ENCODE data around the gene LEKR1.
"Not testable (repeated sequence)": the region's sequence is repeated elsewhere in the genome, so short reads cannot be mapped to it uniquely, and the experiment has no call there.

Gene LEKR1

DNA sequence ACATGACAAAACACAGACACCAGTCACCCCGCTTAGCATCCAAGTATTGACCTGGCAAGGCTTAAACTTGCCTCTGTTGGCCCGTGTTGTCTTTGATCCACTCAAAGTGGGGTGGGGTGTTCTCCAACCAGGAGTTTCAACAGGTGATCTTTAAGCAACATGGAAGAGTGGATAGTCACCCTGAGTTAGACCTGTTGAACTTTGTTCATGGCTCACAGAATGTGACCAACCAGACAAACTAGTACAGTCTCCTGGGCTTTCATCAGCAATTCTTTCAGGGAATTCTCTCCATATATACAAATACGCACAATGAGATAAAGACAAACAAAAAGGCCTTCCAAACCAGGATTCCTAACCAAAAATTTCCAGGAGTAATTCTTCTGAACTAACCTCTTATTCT lies 11.9 kb downstream of the LEKR1 start:
- DNase-seq: no peak

DNA sequence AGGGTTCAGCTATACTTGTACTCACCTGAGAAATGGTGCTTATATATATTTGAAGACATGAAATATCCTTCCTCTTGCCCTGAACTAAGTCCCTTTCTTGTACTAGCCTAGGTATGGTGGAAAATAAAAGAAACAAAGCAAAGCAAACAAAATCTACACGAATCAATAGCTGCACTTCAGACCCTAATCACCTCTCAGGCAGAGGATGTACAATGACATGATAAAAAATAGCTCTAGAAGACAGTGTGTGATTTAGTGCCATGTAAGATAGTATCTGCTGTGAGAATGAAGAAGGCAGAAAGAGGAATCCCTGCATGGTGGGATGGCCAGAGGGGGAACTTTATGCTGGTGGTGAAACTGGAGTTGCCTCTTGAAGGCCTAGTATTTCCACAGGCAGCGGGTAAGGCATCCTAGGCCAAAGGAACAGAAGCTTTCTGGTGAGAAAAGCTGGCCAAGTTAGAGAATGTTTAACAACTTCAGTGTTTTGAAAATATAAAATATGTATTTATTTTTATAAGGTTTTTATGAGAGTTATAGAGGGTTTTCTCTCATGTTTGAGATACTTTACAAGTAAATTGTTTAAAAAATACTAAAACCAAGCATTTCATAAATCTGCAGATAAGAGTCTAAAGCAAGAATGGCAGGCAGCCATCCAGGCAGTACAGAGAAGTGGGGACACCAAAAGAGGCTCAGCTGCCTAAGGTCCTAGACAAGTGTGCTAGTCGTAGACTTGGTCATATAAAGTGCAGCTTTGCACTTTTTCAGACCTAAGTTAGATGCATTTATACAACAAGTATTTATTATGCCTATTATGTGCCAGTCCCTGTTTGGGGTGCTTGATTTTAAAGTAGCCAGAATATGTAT lies 14.9 kb downstream of the LEKR1 start:
- DNase-seq: peak; percentile 77

DNA sequence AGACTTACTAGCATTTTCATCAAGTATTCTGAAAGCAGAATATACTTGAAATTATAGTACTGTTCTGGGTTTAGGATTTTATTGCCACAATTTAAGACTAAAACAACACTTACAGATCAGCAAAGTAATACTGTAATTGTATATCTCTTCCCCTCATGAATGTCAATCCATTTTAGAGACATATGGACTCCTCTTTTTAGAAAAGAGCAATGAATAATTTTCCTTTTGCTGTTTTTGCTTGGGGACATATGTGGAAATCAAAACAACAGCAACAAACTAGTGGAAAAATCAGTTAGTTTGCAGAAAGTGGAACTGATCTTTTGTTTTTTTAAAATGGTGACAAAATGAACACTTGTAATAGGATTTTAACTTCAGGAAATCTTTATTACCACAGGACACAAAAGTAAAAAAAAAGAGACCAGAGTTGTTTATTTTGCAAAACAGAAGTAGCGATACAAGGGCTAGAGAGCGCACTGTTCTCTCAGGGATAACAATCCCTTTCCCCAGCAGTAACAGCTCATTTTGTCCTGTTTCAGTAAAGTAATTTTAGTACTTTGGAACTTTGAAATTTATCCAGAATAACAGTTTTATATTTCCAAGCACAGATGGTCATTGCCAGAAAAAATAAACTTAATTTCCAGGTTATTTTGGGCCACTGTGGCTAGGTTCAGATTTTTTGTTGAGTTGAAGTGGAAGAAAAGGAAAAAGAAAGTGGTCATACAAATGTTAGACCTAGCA lies 17.1 kb downstream of the LEKR1 start:
- no peak for DNase-seq

DNA sequence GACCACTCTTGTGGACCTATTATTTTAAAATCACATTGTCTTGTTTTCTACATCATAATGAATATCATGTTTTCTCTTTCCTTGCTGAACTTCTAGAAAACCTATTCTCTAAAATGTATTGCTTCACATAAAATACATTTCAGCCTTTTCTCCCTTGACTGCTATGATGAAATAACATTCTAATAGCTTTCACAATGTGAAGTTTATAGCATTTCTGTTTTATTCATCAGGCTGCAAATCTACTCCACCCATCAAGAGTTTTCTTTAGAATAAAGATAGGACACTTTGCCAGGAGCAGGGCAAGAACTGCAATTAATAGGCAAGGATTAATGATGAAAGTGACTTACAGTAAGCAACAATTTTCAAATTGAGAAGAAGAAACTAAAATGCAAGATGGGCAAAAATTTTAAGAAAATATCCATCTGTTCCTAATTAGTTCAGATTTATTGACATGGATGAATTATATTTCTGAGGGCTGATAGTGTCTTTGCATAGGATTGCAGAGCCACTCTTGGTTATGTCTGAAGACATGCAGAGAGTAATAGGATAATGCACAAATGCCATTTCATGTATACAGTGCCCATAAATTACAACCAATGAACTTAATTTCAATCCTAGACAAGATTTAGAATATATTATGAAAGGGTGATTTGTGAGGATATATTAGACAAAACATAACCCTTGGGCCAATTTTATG lies 21.7 kb downstream of the LEKR1 start:
- DNase-seq: no peak

DNA sequence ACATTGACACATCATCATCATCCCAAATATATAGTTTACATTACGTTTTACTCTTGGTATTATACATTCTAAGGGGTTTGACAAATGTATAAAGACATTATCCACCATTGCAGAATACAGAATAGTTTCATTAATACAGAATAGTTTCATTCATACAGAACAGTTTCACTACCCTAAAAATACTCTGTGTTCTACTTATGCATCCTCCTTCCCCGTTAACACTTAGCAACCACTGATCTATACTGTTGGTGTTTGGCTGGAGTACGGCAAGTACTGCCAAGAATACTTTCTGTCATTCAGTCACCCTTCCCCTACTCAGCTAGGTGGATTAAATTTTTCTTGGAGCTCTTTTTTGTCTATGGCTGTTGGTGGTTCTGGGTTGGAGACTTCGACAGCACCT lies 33.4 kb downstream of the LEKR1 start:
- no peak for DNase-seq

DNA sequence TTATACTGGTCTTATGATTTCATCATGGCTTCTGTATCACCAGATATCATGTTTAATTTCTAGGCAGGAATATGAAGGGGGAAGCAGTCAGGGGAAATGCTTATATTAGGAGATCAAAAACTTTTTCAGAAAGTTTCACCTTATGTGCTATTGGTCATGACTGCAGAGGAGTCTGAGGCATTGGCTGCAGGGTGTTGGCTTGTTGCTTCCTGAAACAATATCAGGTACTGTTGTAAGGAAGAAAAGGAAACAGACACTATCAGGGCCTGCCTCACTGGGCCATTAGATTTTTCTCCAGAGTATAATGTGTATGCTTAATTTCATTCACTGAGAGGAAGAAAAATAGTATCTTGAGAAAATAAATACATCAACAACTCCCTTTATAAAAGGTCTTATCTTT lies 34.7 kb downstream of the LEKR1 start:
- DNase-seq: no peak

DNA sequence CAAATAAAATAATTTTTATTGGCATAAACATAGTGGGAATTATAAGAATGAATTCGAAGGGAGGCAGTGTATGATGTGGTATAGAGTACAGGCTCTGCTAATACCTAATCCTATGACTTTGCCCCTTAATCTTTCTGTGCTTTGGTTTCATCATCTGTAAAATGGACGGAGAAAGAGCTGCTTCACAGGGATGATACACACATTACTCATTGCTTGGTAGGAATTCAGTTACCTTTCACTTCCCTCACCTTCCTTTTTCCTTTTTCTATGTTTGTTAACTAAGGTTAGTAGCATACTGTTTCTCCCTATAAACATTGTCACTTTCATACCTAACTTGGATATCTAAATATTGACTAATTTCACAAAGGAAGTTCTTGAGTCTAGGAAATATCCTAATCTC lies 36.2 kb downstream of the LEKR1 start:
- no peak for DNase-seq

DNA sequence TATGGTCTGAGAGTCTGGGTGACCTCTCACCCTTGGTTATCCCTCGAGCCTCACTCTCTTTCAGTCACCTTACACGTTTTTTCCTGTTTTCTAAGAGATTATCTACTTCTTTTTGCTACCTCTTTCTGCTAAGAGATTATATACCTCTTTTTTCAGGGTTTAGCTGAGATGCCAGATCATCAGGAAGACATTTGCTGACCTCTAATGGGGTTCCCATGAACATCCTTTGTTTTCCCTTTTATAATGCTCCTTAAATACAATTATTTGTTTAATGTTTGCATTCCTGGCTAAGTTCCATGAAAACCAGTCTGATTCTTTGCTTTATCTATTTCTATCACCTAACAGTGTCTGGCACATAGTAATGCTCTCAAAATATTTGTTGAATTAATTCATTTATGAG lies 39.6 kb downstream of the LEKR1 start:
- peak; percentile 58 for DNase-seq

DNA sequence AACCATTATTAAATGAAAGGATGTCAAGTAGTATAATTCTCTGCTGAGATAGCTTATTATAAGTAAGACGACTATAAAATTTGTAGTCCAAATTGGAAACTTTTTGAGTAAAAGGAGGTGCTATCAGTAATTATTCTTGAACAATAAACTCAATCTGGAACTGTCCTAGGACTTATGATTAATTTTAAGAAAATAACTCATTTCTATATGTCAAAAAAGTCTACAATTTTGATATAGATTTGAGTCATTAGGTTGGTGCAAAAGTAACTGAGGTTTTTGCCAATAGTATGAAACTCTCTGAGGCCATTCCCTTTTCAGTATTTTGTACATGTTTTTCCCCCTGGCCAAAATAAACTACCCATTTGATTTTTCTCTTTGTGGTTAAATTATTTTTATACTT lies 41.0 kb downstream of the LEKR1 start:
- DNase-seq: no peak

DNA sequence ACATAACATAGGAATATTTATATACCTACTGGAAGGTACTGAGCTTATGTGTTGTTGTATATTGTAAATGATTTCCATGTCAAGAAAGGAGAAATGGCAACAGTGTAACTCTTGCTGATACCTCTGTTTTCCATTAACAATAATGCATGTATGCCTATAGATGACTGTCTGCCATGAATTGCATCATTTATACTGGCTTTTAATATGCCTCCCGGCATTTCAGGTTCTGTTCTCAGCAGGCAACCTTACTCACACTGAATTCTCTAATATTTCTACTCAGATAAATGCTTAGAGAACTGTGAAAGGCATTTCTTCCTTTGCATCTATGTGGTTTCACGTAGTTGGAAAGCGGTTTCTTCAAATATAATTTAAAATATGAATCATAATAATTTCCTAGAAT lies 41.8 kb downstream of the LEKR1 start:
- DNase-seq: no peak

DNA sequence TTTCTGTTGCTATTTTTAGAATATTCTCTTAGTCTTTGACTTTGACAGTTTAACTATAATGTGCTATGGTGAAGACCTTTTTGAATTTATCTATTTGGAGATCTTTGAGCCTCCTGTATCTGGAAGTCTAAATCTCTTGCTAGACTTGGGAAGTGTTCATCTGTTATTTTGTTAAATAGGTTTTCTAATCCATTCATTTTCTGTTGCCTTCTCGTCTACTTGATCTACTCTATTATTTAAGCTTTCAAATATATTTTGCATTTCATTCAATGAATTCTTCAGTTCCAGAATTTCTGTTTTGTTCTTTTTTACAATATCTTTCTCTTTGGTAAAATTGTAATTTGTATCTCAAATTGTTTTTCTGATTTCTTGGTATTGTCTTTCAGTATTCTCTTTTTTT lies 47.8 kb downstream of the LEKR1 start:
- DNase-seq: no peak

DNA sequence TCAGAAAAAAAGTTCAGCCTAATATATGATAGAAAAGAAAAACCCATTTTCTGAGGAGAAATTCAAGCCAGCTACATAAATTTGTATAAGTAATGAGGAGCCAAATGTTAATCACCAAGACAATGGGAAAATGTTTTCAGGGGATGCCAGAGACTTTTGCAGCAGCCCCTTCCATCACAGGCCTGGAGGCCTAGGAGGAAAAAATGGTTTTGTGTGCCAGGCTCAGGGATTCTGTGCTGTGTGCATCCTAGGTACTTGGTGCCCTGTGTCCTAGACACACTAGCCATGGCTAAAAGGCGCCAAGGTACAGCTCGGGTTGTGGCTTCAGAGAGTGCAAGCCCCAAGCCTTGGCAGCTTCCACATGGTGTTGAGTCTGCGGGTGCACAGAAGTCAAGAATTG lies 53.3 kb downstream of the LEKR1 start:
- not testable (repeated sequence) for DNase-seq

DNA sequence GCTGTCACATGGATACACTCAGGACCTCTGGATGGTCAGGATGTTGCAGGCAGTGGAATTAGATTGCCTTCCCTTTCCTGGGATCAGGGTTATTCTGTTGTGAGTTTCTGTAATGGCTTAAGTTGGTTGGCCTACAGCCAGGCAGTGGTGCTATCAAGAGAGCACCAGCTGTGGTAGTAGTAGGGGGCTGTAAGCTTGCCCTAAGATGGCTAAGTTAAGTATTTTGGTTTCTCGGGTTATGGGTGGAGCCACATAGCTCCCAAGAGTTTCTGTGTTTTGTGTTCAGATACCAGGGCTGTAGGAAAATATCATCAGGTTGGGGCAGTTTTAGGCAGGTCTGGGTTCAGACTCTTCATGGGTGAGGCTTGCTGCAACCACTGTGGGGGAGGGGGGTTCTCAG lies 59.6 kb downstream of the LEKR1 start:
- DNase-seq: no peak

DNA sequence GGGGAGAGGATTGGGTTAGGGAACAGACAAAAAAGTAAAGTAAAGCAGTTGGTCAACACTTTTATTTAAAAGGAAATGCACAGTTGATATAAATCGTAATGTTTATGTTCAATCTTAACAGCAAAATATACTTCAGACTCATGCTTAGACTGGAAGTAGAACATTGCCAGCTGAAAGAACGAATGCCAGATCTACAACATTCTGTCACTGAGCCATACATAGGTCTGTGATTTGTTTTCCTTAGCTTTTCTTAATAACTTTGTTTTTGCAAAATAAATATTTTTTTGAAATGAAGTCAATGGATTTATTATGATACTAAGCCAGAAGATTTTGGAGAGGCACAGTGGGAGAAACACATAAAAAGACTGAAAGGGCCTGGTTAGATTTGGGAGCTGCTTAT lies 62.0 kb downstream of the LEKR1 start:
- DNase-seq: no peak

DNA sequence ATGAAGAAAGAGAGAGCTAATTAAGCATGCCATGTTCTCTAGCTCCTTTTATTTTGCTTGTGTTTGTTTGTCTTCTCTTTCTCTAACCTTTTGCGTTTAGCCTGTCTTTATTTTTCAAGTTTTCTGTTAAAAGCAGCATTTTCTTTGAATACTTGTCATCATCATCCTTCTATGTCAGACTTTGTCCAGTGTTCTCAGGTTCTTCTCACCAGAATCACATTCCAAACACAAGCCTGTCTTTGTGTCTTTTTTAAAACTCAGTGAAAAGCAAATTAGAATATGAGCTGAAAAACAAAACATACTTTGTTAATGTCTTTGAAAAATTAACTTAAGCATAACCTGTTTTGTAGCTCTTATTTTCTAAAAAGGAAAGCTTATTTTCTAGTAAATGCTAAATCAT lies 62.4 kb downstream of the LEKR1 start:
- DNase-seq: no peak

DNA sequence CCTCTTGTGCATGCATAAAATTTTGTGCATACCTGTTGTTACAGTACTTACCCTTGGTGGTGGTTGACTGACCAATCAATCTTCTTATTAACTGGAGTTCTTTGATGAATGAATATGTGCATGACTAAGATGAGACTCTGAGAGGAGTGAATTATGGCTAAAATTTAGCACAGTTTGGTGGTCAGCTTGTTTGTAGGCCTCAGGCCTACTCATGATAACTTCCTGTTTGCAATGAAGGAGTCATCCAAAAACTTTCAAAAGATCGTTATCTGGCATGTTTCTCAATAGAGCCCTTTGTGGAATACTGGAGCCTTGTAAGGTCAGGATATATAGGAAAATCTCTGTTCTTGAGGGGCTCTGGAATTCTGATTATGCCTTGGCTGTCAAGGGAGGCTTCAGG lies 66.5 kb downstream of the LEKR1 start:
- DNase-seq: no peak

DNA sequence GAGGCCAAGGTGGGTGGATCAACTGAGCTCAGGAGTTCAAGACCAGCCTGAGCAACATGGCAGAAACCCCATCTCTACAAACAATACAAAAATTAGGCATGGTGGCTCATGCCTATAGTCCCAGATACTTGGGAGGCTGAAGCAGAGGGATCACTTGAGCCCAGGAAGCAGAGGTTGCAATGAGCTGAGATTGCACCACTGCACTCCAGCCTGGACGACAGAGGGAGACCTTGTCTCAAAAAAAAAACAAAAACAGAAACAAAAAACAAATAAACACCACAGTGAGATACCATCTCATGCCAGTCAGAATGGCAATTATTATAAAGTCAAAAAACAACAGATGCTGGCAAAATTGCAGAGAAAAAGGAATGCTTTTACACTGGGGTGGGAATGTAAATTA lies 69.2 kb downstream of the LEKR1 start:
- not testable (repeated sequence) for DNase-seq

DNA sequence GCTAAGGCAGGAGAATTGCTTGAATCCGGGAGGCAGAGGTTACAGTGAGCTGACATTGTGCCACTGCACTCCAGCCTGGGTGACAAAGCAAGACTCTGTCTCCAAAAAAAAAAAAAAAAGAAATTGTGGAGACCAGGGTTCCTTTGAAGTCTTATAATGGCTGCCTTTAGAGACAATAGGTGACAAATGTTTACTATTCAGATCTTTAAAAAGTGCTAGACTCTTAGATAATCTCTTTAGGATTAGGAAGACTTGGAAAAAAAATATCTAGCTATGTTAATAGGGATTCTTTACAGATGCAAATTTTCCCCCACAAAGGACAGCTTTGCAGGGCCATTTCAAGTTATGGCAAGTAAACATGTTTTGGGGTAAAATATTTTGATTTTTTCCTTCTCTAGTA lies 71.7 kb downstream of the LEKR1 start:
- not testable (repeated sequence) for DNase-seq

DNA sequence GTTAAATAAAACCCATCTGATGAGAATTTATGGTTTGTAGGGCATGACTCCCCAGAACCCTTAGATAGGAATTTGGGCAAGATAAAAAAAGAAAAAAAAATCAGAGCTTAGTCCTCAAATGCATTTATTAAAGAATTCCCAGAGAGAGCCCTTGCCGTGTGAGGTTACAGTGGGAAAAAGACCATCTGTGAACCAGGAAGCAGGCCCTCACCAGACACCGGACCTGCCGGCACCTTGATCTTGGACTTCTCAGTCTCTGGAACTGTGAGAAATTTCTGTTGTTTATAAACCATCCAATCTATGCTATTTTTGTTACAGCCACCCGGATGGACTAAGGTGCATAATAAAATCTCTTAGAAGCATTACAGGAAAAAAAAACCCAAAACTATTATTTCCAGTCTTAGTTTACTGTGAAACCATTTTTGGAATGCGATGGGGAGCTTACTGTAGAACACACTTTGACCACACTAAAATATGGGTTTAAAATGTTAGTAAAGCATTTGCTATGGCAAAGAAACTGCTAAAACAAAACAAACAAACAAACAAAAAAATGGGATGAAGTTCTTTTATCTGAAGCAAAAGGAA lies 72.2 kb downstream of the LEKR1 start:
- no peak for DNase-seq

DNA sequence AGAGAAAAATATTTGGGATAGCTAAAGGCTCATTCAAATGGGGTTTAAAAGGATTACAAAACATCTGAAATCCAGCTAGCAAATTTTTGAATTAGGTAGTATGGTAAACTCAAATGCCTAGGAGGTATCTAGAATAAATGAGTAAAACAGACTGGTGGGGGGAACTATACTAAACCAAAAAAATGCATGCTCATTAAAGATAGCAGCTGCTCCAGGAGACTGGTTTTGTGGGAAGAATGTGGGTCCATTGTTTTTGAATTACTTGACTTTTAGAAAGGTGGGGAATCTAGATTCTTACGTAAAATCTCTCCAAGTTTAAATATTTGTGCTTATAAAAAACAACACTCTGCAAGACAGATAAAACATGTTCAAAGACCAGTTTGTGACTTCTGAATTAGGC lies 73.8 kb downstream of the LEKR1 start:
- no peak for DNase-seq

DNA sequence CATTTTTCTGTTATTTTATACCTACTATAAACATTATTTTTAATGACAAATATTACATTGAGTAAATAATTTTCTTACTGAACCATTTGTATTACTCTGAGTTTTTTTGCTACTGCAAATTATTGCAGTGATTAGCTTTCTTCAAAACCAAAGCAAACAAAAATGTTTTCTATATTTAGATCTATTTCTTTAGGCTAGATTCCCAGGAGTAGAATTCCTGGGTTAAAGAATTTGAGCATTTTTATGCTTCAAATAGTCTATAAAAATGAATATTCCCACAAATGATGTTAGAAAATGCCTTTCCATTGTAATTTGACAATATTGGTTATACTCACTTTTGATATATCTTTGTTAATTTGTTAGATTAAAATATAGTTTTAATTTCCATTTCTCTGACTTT lies 76.8 kb downstream of the LEKR1 start:
- no peak for DNase-seq

DNA sequence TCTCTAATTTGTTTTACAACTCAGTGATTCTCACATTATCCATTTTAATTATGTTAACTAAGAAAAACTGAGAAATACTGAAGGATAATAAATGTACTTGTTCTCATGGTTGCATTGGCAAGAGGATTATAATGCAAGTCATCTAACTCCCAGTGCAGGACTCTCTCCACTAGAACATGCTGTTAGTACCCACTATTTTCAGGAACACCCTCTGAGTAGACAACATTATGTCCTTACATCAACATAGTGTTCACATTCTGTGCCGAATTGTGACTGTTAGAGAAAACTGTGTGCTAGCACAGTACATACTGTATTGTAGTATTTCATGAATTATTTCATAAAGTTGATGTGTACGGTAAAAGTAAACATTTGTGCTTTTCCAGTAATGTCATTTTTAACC lies 80.1 kb downstream of the LEKR1 start:
- no peak for DNase-seq

DNA sequence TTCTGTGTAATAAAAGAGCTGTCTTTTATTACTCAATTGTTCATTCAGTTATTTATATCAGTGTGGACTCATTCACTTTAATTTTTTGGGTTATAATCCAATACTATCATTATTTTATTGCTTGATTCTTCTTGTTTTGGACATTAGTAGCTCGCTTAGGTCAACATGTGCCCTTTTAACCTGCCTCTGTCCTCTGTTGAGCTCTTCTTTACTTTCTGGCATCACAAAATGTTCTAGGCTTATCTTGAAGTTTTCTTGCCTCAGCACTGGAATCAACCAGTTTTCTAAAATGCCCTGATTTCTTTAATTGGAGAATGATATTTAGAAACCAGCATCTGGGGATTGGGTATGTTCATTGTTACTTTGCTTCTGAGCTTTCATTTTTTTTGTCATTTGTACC lies 82.2 kb downstream of the LEKR1 start:
- DNase-seq: no peak

DNA sequence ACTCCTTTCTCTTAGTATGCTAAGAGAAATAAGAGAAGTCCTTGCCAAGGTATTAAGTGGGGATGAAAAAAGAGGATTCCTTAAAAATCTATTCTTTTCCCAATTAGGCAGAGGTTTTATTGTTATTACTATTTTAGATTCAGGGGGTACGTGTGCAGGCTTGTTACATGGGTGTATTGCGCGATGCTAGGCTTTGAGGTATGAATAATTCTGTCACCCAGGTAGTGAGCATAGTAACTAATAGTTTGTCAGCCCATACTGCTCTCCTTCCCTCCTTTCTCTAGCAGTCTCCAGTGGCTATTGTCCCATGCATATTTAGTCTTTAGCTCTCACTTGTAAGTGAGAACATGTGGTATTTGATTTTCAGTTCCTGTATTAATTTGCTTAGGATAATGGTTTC lies 83.9 kb downstream of the LEKR1 start:
- peak; percentile 17 for DNase-seq
